ENCODE measurements around the gene PRCP.

The PRCP gene

GRCh38 chr11:82775736-82776346, 124.4 kb downstream of the PRCP start:
- peak; percentile 55 for DNase-seq

- no peak for DNase-seq
Measured at GRCh38 chr11:82775218-82775617, 125.0 kb downstream of the PRCP start.
